GM19035 (cell line): Measurements from ENCODE around the gene NAA16.
"Not testable (repeated sequence)": the region's sequence is repeated elsewhere in the genome, so short reads cannot be mapped to it uniquely, and the experiment has no call there.

Source experiments
- ATAC-seq: cut with Tn5 transposase; IDR thresholded peaks from one replicate; pipeline ENCODE4 v1.9.1; 2021; ENCODE audit not compliant: unreplicated experiment

NAA16 gene

GRCh38 chr13:41310963-41311405, at the start of gene NAA16:
NAA16 (plus strand) TSS chr13:41311267; CDS start chr13:41311529, 262 bp downstream.
- peak; percentile 79 for ATAC-seq

- ATAC-seq, result peak; percentile 94
Measured at GRCh38 chr13:41263261-41263971, 47.7 kb upstream of the NAA16 start, which contains the start of gene MTRF1. MTRF1 (minus strand) TSS chr13:41263576; CDS start chr13:41260907, 2,669 bp downstream.

DNA sequence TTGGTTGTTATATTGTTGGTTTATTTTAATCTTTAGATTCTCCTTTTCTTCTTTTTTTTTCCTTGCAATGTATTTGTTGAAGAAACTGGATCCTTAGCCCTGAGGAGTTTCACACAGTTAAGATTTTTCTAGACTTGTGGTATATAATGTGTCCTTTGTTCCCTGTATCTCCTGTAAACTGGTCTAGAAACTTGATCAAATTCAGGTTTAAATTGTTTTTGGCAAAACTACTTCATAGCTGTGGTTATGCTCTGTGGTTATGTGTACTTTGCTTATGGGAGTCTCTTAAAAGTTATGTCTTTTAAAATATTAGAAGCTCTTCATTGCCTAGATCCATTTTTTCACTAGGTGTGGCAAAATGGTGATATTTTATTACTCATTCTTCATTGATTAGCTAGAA, 44.0 kb upstream of the NAA16 start:
- ATAC-seq, result no peak

DNA sequence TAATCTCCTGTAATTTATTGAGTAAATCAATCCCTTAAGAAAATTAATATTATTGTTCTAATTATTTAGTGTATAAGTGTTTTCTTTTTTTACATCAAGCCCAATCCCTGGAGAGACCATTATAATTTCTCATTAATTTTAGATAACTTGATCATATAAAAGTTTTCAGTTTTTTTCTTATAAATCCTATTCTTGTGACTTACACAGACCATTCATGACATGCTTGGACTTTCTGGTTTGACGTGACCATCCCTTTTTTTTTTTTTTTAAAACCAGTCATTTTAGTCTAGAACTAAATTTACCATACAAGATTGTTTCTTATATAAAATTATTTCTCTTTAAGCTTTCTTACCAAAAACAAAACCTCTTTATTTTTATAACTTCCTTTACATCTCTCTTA, 42.3 kb upstream of the NAA16 start:
- no peak for ATAC-seq

GRCh38 chr13:41271456-41272285, 39.4 kb upstream of the NAA16 start:
- no peak for ATAC-seq

DNA sequence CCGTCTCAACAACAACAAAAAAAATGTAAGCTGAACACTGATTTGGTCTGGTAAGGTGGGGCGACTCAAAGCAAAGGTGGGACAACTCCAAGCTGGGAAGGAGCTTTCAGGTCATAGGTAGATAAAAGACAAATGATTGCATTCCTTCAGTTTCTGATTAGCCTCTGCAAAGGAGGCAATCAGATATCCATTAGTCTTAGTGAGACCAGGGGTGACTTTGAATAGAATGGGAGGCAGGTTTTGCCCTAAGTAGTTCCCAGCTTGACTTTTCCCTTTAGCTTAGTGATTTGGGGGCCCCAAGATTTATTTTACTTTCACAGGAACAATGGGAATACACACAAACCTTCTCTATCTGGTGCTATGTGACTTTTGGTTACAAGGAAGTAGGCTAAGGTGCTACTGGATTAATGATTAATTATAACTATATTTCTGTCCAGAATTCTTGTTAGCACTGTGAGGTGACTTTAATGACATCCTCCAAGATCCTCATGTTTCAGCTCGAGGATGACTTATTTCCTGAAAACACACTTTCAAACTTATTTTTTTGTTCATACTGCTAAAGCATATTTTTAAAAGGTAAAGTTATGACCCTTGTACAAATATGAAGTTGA, 37.1 kb upstream of the NAA16 start:
- ATAC-seq, result no peak

DNA sequence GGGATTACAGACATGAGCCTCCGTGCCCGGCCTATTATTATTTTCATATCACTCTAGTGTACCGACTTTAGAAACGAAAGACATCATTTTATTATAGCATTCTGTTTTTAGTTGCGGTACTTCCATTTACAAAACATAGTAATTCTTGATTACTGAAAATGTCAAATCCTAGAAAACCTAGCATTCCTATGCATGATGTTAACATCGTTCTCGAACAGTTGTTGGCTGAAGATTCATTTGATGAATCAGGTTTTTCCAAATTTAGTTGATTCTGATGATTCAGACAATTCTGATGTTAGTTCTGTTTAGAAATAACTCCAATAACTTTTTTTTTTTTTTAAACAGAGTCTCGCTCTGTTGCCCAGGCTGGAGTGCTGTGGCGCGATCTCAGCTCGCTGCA, 36.2 kb upstream of the NAA16 start:
- no peak for ATAC-seq

DNA sequence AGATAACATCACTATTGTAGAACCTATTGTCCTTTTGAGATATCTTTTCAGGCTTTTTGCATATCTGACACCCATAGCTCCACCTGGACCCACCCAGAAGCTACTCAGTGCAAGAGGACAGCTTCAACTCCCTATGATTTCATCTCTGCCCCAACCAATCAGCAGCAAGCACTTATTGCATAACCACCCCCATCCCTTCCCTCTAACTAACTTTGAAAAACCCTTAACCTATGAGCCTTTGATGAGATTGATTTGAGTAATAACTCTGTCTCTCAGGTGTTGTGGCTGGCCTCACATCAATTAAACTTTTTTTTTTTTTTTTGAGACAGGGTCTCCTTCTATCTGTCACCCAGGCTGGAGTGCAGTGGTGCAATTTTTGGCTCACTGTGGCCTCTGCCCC, 34.2 kb upstream of the NAA16 start:
- no peak for ATAC-seq

- ATAC-seq, result not testable (repeated sequence)
Measured at GRCh38 chr13:41279156-41279555, 31.9 kb upstream of the NAA16 start.

DNA sequence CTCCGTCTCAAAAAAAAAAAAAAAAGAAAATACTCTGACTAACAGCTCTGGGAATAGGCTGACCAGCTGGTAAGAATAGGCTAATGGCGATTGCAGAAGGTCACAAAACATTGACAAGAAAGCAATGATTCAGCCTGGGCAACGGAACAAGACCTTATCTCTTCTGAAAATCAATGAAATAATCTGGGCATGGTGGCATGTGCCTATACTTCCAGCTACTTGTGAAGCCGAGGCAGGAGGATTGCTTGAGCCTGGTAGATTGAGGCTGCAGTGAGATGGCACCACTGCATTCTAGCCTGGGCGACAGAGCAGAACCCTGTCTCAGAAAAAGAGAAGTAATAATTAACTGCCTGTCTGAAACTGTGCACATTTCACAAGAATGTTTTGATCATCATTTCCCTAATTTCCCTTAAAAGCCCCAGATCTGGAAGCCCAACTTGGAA, 28.9 kb upstream of the NAA16 start:
- no peak for ATAC-seq

DNA sequence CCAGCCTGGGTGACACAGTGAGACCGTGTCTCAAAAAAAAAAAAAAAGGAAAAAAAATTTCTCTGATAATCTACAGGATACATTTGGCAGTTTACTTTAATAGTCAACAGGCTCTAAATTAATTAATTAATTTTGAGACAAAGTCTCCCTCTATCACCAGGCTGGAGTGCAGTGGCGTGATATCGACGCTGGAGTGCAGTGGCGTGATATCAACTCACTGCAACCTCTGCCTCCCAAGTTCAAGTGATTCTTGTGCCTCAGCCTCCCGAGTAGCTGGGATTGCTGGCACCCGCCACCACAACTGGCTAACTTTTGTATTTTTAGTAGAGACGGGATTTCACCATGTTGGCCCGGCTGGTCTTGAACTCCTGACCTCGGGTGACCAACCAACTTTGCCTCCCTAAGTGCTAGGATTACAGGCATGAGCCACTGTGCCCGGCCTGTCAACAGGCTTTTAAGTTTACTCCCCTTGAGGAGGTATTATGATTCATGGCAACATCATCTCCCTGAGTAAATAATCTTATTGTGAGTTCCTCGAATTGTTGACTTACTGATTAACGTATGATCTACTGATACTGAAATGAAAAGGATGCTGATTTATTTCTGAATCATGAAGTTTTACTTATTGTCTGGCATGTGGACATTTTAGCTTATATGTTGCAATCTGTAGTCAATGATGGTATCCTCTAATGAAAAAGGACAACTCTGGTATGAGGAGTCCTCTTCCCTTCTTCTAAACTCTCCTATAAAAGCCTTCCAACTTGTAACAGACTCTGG, 26.4 kb upstream of the NAA16 start:
- ATAC-seq, result no peak

- ATAC-seq, result no peak
Measured at GRCh38 chr13:41286370-41286769, 24.7 kb upstream of the NAA16 start.

DNA sequence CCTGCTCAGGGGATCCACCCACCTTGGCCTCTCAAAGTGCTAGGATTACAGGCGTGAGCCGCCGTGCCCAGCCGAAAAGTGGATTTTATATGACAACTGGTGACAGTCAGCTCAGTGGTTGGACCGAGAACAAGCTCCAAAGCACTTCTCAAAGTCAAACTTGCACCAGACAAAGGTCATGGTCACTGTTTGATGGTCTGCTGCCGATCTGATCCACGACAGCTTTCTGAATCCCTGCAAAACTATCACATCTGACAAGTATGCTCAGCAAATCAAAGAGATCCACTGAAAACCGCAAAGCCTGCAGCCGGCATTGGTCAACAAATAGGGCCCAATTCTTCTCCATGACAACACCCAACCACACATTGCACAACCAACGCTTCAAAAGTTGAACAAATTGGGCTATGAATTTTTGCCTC, 21.6 kb upstream of the NAA16 start:
- no peak for ATAC-seq

DNA sequence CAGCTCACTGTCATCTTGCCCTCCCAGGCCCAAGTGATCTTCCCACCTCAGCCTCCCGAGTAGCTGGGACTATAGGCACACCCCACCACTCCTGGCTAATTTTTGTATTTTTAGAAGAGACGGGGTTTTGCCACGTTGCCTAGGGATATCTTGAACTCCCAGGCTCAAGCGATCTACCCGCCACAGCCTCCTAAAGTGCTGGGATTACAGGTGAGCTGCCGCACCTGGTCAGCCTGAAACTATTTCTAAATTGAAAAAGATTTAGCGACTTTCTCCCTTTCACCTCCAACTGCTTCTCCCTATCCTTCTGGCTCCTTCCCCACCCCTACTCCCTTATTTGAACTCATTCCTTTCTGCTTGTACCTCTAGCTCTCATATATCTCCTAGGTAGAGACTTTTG, 19.8 kb upstream of the NAA16 start:
- ATAC-seq, result no peak

- ATAC-seq, result no peak
Measured at GRCh38 chr13:41293272-41293671, 17.8 kb upstream of the NAA16 start.

DNA sequence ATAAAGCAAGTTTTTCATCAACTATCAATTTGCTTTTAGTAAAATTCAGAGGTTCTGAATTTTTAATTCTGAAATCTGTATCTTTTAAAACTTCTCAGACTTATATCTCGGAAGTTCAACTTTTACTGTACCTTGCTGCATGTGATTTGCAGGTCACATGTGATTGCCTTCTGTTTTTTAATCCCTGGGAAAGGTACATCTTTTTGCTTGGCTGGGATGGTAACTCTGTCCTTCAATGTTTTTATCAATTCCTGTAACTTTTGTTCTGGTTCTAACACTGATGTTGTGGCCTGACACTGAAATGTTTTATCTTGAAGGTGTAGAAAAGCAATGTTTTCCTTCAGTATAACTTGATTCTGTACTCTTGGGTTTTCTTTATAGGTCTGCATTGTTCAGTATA, 16.2 kb upstream of the NAA16 start:
- no peak for ATAC-seq

DNA sequence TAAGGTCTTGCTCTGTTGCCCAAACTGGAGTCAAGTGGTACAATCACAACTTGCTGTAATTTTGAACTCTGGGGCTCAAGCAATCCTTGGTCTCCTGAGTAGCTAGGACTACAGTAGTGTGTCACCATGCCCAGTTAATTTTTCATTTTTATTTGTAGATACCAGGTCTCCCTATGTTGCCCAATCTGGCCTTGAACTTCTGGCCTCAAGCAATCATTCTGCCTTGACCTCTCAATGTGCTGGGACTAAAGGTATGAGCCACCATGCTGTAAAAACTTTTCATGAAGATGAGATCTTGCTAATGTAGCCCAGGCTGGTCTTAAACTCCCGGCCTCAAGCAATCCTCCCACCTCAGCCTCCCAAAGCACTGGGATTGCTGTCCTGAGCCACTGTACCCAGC, 15.1 kb upstream of the NAA16 start:
- no peak for ATAC-seq

DNA sequence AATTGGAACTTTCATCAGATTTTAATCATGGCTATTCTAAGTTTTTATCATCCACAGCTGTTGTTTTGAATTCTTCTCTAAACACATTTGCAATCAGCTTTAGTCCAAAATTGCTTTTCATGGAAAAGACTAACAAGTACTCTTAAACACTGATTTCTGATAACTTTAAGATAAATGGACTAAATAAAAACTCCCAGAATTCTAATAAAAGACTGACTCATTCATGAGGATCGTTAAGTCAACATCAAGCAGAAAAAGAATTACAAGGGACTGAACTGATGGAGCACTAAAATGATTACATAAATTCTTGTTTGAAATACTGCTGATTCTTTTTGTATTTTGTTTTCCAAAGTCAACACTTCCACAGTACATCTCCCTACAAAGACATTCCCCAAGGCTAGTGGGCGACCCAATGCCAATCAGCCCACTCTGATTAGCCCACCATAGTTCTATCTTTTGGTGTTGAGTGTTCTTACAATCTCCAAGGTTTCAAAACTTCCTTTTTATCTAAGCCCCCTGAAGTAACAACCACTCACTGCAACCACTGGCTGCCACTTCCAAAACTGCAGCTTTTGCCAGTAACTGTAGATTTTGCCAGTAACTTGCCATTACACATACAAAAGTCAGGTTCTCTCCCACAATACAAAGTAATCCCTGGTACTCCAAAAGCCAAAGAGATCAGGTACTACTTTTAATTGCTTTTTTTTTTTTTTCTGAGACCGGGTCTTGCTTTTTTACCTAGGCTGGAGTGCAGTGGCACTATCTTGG, 14.0 kb upstream of the NAA16 start:
- no peak for ATAC-seq

- ATAC-seq, result no peak
Measured at GRCh38 chr13:41299316-41300094, 11.6 kb upstream of the NAA16 start.
